HG02870 (cell line): ENCODE results near the gene ANKRD49.
A peak's percentile ranks its signal among the peaks of the same experiment; 100 is the strongest.

Experiments
- ATAC-seq: cut with Tn5 transposase; IDR thresholded peaks from one replicate; pipeline ENCODE4 v1.9.1; 2021; ENCODE audit warnings: mild to moderate bottlenecking, moderate library complexity; ENCODE audit not compliant: unreplicated experiment

The ANKRD49 gene

GRCh38 chr11:94493281-94494125 lies at the start of gene ANKRD49, which contains the start of gene MRE11:
TSS of gene ANKRD49 (plus strand) at chr11:94493984. CDS start at chr11:94496694, 2,710 bp downstream.
TSS of gene MRE11 (minus strand) at chr11:94493844. CDS start at chr11:94492801, 1,043 bp downstream.
- ATAC-seq, result peak; percentile 99

- no peak for ATAC-seq
Observed at GRCh38 chr11:94445641-94446040, 48.1 kb upstream of the ANKRD49 start.

- ATAC-seq, result no peak
Observed at GRCh38 chr11:94447149-94447548, 46.6 kb upstream of the ANKRD49 start.

- no peak for ATAC-seq
Observed at GRCh38 chr11:94449029-94449428, 44.8 kb upstream of the ANKRD49 start.

DNA sequence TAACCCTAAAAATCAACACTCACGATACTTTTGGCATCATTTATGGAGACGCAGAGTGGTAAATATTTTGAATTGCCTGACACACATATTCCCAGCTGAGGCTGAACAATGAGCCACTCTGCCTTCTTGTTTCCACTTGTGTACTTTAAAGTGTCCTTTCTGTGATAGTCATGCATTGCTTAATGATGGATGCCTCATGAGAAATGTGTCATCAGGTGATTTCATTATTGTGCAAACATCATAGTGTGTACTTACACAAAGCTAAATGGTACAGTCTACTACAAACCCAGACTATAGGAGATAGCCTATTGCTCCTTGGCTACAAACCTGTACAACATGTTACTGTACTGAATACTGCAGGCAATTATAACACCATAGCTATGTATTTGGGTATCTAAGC lies 44.3 kb upstream of the ANKRD49 start:
- no peak for ATAC-seq

- ATAC-seq, result no peak
Observed at GRCh38 chr11:94450048-94450447, 43.7 kb upstream of the ANKRD49 start.

- no peak for ATAC-seq
Observed at GRCh38 chr11:94452988-94453387, 40.8 kb upstream of the ANKRD49 start.

DNA sequence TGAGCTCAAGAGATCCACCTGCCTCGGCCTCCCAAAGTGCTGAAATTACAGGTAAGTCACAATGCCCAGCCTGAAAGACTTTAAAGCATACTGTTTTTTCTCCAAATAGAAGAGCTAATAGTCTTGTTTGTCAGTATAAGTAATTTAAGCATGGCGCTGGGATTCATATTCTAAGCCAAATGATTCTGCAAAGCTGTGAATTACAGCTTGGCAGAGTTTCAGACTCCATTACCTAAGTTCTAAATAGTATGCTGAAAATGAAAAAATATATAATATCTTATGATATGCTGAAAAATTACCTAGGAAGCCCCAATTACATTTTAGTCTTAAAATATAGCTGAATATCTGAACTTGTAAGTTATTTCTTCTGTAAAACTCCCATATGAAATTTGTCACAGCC lies 39.5 kb upstream of the ANKRD49 start:
- ATAC-seq, result no peak

- no peak for ATAC-seq
Observed at GRCh38 chr11:94455861-94456260, 37.9 kb upstream of the ANKRD49 start.

GRCh38 chr11:94457118-94458029 lies 36.4 kb upstream of the ANKRD49 start:
- ATAC-seq, result no peak

- peak; percentile 77 for ATAC-seq
Observed at GRCh38 chr11:94459576-94459975, 34.2 kb upstream of the ANKRD49 start.

DNA sequence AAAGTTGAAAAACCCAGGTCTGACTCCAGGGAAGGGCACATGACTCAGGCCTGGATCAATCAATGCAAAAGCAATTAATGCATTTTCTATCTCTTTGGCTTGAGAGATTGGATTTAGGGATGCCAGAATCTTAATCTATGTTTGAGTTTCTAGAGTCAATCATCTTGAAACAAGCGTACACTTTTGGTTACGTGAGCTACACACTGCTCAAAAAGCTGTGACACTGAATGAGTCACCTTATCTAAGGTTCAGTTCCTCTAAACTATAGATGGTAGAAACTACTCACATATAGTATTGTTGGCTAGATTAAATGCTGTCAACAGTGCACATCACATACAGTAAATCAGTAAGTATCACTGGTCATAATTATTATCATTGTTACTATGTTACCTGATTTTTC lies 24.4 kb upstream of the ANKRD49 start:
- peak; percentile 91 for ATAC-seq

DNA sequence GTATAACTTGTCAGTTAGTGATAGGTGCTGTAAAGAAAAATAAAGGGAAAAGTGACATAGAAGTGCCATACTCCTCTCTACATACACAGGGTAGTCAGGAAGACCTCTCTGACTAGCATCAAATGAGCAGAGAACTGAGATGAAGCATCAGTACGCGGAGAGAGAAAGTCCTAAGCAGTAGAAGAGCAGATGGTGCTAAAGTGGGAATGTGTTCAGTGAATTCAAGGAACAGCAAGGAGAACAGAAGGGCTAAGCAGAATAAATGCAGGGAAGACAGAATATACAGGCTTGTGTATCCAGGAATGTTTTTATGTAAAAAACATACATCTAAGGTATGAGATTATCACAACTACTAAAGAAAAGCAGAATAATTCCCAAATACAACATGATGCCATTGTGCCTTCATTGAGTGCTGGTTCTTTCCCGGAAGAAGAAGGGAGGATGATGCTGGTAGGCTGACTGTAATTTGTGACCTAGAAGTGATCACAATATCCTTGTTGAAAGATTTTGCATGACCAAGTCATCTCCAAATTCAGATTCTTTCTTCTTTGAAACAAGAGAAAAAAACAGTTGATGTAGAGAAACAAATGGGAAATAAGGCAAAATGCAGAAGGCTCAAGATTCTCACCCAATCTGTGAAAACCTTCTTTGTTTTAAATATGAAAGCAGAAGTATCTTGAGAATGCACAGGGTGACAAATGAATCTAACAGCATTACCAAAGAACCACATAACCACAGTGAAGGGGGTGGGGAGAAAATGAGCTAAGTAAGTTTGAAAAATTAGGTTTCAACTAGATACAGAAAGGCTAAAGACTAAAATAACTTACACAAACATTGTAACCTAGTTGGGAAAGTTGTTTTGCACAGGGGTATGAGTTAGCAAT lies 20.6 kb upstream of the ANKRD49 start:
- peak; percentile 79 for ATAC-seq

GRCh38 chr11:94477624-94478023 lies 16.2 kb upstream of the ANKRD49 start:
- no peak for ATAC-seq

GRCh38 chr11:94481342-94481741 lies 12.4 kb upstream of the ANKRD49 start:
- no peak for ATAC-seq

GRCh38 chr11:94486068-94486467 lies 7.7 kb upstream of the ANKRD49 start:
- no peak for ATAC-seq

GRCh38 chr11:94494126-94494680 lies 419 bp downstream of the ANKRD49 start:
- peak; percentile 55 for ATAC-seq

DNA sequence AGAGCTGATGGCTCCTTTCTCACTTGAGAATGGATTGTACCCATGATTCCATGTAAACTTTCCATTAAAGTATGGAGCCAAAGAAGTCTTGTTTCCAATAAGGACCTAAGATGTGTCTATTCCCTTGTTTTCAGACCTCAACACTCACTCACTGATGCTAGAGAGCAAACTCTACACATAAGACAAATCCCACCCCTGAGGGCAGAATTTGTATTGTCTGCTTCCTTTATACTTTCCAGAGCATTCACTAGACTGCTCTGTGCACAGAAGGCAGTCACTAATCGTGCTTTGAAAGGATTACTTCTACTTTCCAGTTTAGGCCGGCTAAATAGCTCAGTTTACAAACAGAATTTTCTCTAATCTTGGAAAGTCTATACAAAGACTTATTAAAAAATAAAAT lies 6.4 kb downstream of the ANKRD49 start:
- ATAC-seq, result no peak

GRCh38 chr11:94501522-94501921 lies 7.7 kb downstream of the ANKRD49 start:
- no peak for ATAC-seq

DNA sequence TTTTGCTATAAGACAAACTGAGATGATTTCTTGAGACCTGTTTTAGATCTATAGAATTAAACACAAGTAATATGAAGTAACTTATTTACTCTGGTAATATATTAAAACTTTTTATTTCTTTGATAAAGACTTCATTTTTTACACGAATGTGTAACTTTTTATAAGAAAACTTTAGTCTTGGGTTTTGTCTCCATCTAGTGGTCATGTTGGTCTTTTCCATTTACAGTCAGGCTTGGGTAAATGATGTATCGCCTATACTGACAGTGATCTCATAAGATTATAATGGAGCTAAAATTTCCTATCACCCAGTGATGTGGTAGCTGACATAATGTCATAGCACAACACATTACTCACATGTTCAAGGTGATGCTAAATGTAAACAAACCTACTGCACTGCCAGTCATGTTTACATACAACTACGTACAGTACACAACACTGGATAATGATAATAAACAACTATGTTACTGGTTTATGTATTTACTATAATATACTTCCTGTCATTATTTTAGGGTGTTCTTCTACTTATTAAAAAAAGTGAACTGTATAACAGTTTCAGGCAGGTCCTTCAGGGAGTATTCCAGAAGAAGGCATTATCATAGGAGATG lies 11.0 kb downstream of the ANKRD49 start:
- ATAC-seq, result peak; percentile 65
